Upper lobe of left lung (tissue), 6 donors: ENCODE measurements around the gene LRRTM1. TPM values are rescaled to one million over a fixed set of nuclear protein-coding genes. Genes with fewer than 3 reads are reported as not detected.
A peak's percentile ranks its signal among the peaks of the same experiment; 100 is the strongest.

Experiments used
- ATAC-seq, 2 donors: fragments of 200-7000 bp; cut with Tn5 transposase; one replicate each; pipeline ENCODE4 v1.9.1; 2022; ENCODE audit warnings: mild to moderate bottlenecking in 2 of 2, moderate library complexity in 2 of 2; ENCODE audit not compliant: low FRiP score in 2 of 2
- DNase-seq, 2 donors: peaks; one replicate each; pipeline ENCODE4 v3.0.0-alpha.2; 2019 to 2020
- H3K27ac ChIP-seq, 4 donors: fragments of 200-600 bp; sonication (generic); one replicate each; pipeline ENCODE4 v1.5.1; 2016 to 2019
- H3K27me3 ChIP-seq, 4 donors: fragments of 200-600 bp; sonication (generic); one replicate each; pipeline ENCODE4 v1.5.1; 2017 to 2019
- H3K36me3 ChIP-seq, 4 donors: fragments of 200-600 bp; sonication (generic); one replicate each; pipeline ENCODE4 v1.5.1; 2016 to 2019
- H3K4me1 ChIP-seq, 4 donors: fragments of 200-600 bp; sonication (generic); one replicate each; pipeline ENCODE4 v1.5.1; 2018 to 2019
- H3K4me3 ChIP-seq, 4 donors: fragments of 200-600 bp; sonication (generic); one replicate each; pipeline ENCODE4 v1.5.1; 2017 to 2019; ENCODE audit warnings: mild to moderate bottlenecking in 2 of 4, moderate library complexity in 1 of 4
- H3K9me3 ChIP-seq, 4 donors: fragments of 200-600 bp; sonication (generic); one replicate each; pipeline ENCODE4 v1.5.1; 2018 to 2019
- EP300 ChIP-seq, 4 donors: sonication (generic); formaldehyde crosslinking; IDR thresholded peaks; one replicate each; pipeline ENCODE4 v1.5.1; 2017; ENCODE audit warnings: antibody characterized with exemption in 4 of 4, control low read depth in 2 of 4
- POLR2A ChIP-seq, 4 donors: fragments of 450-650 bp; IDR thresholded peaks; one replicate each; pipeline ENCODE4 v1.5.1; 2016 to 2017; ENCODE audit warnings: antibody characterized with exemption in 4 of 4, mild to moderate bottlenecking in 2 of 4
- POLR2AphosphoS5 ChIP-seq, 2 donors: sonication (generic); formaldehyde crosslinking; IDR thresholded peaks; one replicate each; pipeline ENCODE4 v1.5.1; 2017; ENCODE audit warnings: antibody characterized with exemption in 2 of 2
- WGBS, 2 donors: methylation state at CpG; one replicate each; pipeline ENCODE4 v1.1.5; 2017 to 2018; 5-methylcytosine and 5-hydroxymethylcytosine counted together
- total RNA-seq, 6 donors: library from RNA; depleted of rRNA in 4 of 6; stranded (reverse); fragments of >200 nt in 4 of 6; gene quantifications; one replicate each; pipeline versions ENCODE4 v1.1.0 to v1.2.1, GENCODE V29; 2016 to 2021
- TF ChIP-seq, protein P1 (sequence below), 6 experiments: fragments of 450-650 bp in 4 of 6; fragments of 200-600 bp in 2 of 6; sonication (generic) in 2 of 6; IDR thresholded peaks; one replicate each; pipeline ENCODE4 v1.5.1; 2016 to 2019; ENCODE audit warnings: antibody characterized with exemption in 6 of 6
- donor health status: DM: no; HTN: no; CAD: no; lungs with moderate emphysema.
- donor health status: DM: no; HTN: yes; CAD: no; lungs with severe emphysema.

LRRTM1 gene
- total RNA-seq, 6 donors from 2014 or later = 0.22 to 0.40 TPM; not detected in 4

- ATAC-seq (no peak), DNase-seq (no peak)
- H3K9me3 ChIP-seq = no peaks in the 10 kb centered on the region
- 83 to 90% methylated on average over 3 of the region's 3 CpGs for WGBS, 2 donors
- no peaks in the 10 kb centered on the region for H3K27me3 ChIP-seq
- no peak overlapping the region for H3K27ac ChIP-seq
- no peak overlapping the region for H3K4me3 ChIP-seq
- H3K4me1 ChIP-seq = no peaks in the 10 kb centered on the region
- no peak for TF ChIP-seq EP300 (IDR thresholded peaks at IDR 0.05)
- TF ChIP-seq POLR2AphosphoS5 (IDR thresholded peaks at IDR 0.05) = no peak
- TF ChIP-seq, protein P1, sequence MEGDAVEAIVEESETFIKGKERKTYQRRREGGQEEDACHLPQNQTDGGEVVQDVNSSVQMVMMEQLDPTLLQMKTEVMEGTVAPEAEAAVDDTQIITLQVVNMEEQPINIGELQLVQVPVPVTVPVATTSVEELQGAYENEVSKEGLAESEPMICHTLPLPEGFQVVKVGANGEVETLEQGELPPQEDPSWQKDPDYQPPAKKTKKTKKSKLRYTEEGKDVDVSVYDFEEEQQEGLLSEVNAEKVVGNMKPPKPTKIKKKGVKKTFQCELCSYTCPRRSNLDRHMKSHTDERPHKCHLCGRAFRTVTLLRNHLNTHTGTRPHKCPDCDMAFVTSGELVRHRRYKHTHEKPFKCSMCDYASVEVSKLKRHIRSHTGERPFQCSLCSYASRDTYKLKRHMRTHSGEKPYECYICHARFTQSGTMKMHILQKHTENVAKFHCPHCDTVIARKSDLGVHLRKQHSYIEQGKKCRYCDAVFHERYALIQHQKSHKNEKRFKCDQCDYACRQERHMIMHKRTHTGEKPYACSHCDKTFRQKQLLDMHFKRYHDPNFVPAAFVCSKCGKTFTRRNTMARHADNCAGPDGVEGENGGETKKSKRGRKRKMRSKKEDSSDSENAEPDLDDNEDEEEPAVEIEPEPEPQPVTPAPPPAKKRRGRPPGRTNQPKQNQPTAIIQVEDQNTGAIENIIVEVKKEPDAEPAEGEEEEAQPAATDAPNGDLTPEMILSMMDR (IDR thresholded peaks at IDR 0.05) = no peak
- TF ChIP-seq POLR2A (IDR thresholded peaks at IDR 0.05) = no peak
- H3K36me3 ChIP-seq = no peaks in the 10 kb centered on the region
Observed at GRCh38 chr2:80340022-80340421, 35.5 kb upstream of the LRRTM1 start.

DNA sequence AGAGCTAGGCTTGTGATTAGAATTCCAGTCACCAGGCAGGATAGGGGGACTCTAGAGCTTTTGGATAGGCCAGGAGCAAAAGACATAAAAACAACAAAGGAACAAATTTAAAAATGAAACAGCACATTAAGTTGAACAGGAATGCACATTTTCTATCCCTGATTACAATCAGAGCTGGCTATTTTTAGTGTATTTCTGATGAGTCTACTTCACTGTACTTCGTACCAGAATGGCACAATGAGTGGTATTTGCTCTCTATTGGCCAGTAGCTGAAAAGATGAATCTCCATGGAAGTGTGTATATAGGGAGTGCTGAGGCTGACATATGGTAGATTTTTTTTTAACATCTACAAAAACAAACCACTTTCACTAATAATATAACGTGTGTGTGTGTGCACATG, 34.2 kb upstream of the LRRTM1 start:
- Histone ChIP-seq H3K27ac (no peak overlapping the region), H3K36me3 (no peaks in the 10 kb centered on the region), H3K4me3 (no peak overlapping the region), H3K9me3 (no peaks in the 10 kb centered on the region), H3K4me1 (no peaks in the 10 kb centered on the region), H3K27me3 (no peaks in the 10 kb centered on the region)
- DNase-seq (no peak), ATAC-seq (no peak)
- WGBS, 2 donors = 66 to 71% methylated on average over 2 of the region's 2 CpGs
- TF ChIP-seq POLR2A (IDR thresholded peaks at IDR 0.05) (no peak), EP300 (IDR thresholded peaks at IDR 0.05) (no peak), POLR2AphosphoS5 (IDR thresholded peaks at IDR 0.05) (no peak)
- TF ChIP-seq, protein P1 (IDR thresholded peaks at IDR 0.05) = no peak

DNA sequence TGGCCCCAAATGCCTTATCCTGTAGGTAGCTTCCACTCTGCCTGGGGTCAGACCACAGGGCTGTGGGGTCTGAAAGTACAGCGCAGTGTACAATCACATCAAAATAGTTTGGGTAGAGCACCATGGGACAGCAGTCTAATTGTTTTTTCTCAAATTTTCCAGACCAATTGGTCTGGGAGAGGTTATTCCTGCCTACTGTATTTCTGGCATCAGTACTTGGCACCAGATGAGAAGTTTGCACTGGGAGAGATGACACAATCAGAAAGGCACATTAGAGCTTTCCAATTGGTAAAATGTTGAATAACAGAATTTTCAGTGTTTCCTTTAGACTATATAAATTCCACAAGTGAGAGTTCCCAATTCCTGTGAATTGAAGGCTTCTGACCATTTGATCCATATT, 30.9 kb upstream of the LRRTM1 start:
- no peaks in the 10 kb centered on the region for H3K27me3 ChIP-seq
- ATAC-seq (no peak), DNase-seq (no peak)
- 79 to 90% methylated on average over 1 of the region's 1 CpG for WGBS, 2 donors
- H3K27ac ChIP-seq = no peak overlapping the region
- H3K36me3 ChIP-seq = no peaks in the 10 kb centered on the region
- TF ChIP-seq EP300 (IDR thresholded peaks at IDR 0.05) (no peak), POLR2A (IDR thresholded peaks at IDR 0.05) (no peak), POLR2AphosphoS5 (IDR thresholded peaks at IDR 0.05) (no peak)
- TF ChIP-seq, protein P1 (IDR thresholded peaks at IDR 0.05) = no peak
- no peak overlapping the region for H3K4me3 ChIP-seq
- H3K4me1 ChIP-seq = no peaks in the 10 kb centered on the region
- no peaks in the 10 kb centered on the region for H3K9me3 ChIP-seq

DNA sequence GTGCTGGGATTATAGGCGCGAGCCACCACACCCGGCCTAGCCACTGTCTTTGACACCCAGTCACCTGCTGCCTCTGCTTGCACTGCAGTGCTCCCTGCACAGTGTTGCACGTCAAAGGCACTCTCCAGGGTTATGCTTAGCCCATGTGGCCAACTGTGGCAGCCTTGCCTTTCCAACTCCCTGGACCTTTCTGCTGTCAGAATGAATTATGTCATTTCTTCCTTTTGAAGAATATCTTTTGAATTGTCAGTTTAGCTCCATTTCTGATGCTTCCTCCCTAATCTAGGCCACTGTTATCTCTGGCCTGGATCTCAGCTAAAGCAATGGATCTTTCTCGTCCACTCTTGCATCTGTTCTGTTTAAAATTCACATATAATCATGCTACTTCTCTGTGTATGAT, 29.3 kb upstream of the LRRTM1 start:
- TF ChIP-seq, protein P1 (IDR thresholded peaks at IDR 0.05) = no peak
- no peak for TF ChIP-seq EP300 (IDR thresholded peaks at IDR 0.05)
- TF ChIP-seq POLR2AphosphoS5 (IDR thresholded peaks at IDR 0.05) = no peak
- TF ChIP-seq POLR2A (IDR thresholded peaks at IDR 0.05) = no peak
- Histone ChIP-seq H3K9me3 (no peaks in the 10 kb centered on the region), H3K27me3 (no peaks in the 10 kb centered on the region), H3K36me3 (no peaks in the 10 kb centered on the region), H3K4me3 (no peak overlapping the region), H3K27ac (no peak overlapping the region), H3K4me1 (no peaks in the 10 kb centered on the region)
- ATAC-seq (no peak), DNase-seq (peak in 1 of 2 donors; percentile 9)
- 82 to 93% methylated on average over 2 to 5 of the region's 5 CpGs for WGBS, 2 donors
